22Rv1 (cell line): ENCODE data around the gene TMEM174.

Experiments used
- ZFX ChIP-seq: fragments of 450-650 bp; IDR thresholded peaks from 2 replicates; pipeline ENCODE4 v1.6.1; 2017; ENCODE audit warnings: antibody characterized with exemption, borderline replicate concordance
- TF ChIP-seq, protein P1 (sequence below): fragments of 450-650 bp; IDR thresholded peaks from 2 replicates; pipeline ENCODE4 v1.5.1; 2017; ENCODE audit warnings: mild to moderate bottlenecking

DNA sequence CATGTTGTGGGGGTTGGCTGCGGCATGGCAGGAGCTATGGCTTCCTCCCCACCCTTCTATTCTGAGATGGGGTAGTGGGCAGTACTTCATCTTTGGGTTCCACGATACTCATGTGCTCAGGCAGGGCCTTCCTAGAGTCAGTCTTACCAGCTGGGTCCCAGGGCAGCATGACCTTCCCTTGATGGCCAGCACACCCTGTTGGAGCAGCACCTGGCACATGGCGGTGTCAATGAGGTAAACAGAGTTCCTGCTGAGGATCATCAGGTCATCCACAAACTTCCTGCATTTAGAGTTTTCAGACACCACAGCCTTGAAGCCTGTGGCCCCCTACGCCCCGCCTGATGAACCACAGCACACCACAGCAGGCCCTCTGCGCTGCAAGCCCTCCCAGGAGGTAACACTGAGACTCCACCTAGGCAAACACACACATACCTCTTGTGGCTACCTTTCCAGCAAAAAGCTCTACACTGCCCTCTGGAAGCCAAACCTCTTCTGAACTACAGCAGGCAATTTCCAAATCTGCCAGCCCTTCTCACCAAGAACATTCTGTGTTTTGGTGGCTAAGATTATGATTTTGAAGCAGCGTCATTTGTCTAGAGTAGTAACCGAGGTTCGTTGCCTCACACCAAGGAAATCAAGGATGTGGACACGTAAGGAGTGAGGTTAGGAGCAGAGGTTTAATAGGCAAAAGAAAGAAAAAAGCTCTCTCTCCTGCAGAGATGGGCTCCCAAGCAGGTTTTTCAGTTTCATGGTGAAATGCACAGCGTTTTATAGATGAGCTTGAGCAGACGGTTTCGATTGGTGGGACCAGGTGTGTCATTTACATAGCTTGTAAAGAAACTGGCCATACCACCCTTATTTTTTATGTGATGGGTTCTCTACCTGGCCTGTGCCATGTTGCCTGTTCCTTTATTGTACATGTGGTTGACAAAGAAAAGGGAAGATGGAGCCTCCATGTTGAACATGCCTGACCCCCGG lies 20.3 kb upstream of the TMEM174 start:
- TF ChIP-seq, protein P1, sequence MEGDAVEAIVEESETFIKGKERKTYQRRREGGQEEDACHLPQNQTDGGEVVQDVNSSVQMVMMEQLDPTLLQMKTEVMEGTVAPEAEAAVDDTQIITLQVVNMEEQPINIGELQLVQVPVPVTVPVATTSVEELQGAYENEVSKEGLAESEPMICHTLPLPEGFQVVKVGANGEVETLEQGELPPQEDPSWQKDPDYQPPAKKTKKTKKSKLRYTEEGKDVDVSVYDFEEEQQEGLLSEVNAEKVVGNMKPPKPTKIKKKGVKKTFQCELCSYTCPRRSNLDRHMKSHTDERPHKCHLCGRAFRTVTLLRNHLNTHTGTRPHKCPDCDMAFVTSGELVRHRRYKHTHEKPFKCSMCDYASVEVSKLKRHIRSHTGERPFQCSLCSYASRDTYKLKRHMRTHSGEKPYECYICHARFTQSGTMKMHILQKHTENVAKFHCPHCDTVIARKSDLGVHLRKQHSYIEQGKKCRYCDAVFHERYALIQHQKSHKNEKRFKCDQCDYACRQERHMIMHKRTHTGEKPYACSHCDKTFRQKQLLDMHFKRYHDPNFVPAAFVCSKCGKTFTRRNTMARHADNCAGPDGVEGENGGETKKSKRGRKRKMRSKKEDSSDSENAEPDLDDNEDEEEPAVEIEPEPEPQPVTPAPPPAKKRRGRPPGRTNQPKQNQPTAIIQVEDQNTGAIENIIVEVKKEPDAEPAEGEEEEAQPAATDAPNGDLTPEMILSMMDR, result peak; percentile 49
- no peak for TF ChIP-seq ZFX
